Measurements from ENCODE around the gene CHST8. TPM values are rescaled to one million over a fixed set of nuclear protein-coding genes. Genes with fewer than 3 reads are reported as not detected.
"Not testable (repeated sequence)": the region's sequence is repeated elsewhere in the genome, so short reads cannot be mapped to it uniquely, and the experiment has no call there.

CHST8 gene
- total RNA-seq, 2 experiments from 2014 or later: not detected

GRCh38 chr19:33605803-33606295, 15.9 kb upstream of the CHST8 start:
- H3K27ac Mint-ChIP-seq; H3K36me3 Mint-ChIP-seq (ENCODE audit: low read depth); H3K4me3 Mint-ChIP-seq; H3K27me3 Mint-ChIP-seq; DNase-seq; H3K4me1 Mint-ChIP-seq; POLR2A ChIA-PET: not testable (repeated sequence)
- H3K9me3 Mint-ChIP-seq: peaks cover 13% of the 10 kb centered on the region
- CTCF ChIA-PET: interaction anchor here (0.7 kb wide), 1 partner anchor 182 kb away, joined by 4 read pairs; no protein-coding TSS in a partner anchor

GRCh38 chr19:33606556-33606955, 15.2 kb upstream of the CHST8 start:
- Mint-ChIP-seq H3K4me3 (no peak overlapping the region), H3K27me3 (peaks cover 3% of the 10 kb centered on the region), H3K4me1 (no peaks in the 10 kb centered on the region), H3K36me3 (ENCODE audit: low read depth) (no peaks in the 10 kb centered on the region), H3K9me3 (peaks cover 7% of the 10 kb centered on the region), H3K27ac (no peak overlapping the region)
- POLR2A ChIA-PET: no interaction called here
- CTCF ChIA-PET: no interaction called here
- no peak for DNase-seq

GRCh38 chr19:33609353-33609752, 12.4 kb upstream of the CHST8 start:
- DNase-seq: no peak
- Mint-ChIP-seq H3K27ac (no peak overlapping the region), H3K36me3 (ENCODE audit: low read depth) (no peaks in the 10 kb centered on the region), H3K27me3 (peaks cover 3% of the 10 kb centered on the region), H3K4me1 (no peaks in the 10 kb centered on the region), H3K9me3 (peaks cover 3% of the 10 kb centered on the region), H3K4me3 (no peak overlapping the region)
- CTCF ChIA-PET: no interaction called here
- POLR2A ChIA-PET: no interaction called here

- H3K27ac Mint-ChIP-seq: no peak overlapping the region
- no peaks in the 10 kb centered on the region for H3K4me1 Mint-ChIP-seq
- ChIA-PET POLR2A (no interaction called here), CTCF (no interaction called here)
- peaks cover 3% of the 10 kb centered on the region for H3K27me3 Mint-ChIP-seq
- H3K9me3 Mint-ChIP-seq: peaks cover 3% of the 10 kb centered on the region
- H3K36me3 Mint-ChIP-seq (ENCODE audit: low read depth): no peaks in the 10 kb centered on the region
- no peak for DNase-seq
- no peak overlapping the region for H3K4me3 Mint-ChIP-seq
Observed at GRCh38 chr19:33610588-33610987, 11.2 kb upstream of the CHST8 start.

GRCh38 chr19:33612928-33613619, 8.7 kb upstream of the CHST8 start:
- Mint-ChIP-seq H3K27me3 (peaks cover 3% of the 10 kb centered on the region), H3K4me3 (no peak overlapping the region), H3K9me3 (peaks cover 3% of the 10 kb centered on the region), H3K4me1 (no peaks in the 10 kb centered on the region), H3K36me3 (ENCODE audit: low read depth) (no peaks in the 10 kb centered on the region), H3K27ac (no peak overlapping the region)
- DNase-seq: no peak
- CTCF ChIA-PET: no interaction called here
- POLR2A ChIA-PET: no interaction called here

- no peaks in the 10 kb centered on the region for H3K36me3 Mint-ChIP-seq (ENCODE audit: low read depth)
- no peaks in the 10 kb centered on the region for H3K4me1 Mint-ChIP-seq
- POLR2A ChIA-PET: no interaction called here
- H3K4me3 Mint-ChIP-seq: no peak overlapping the region
- DNase-seq: no peak
- peaks cover 3% of the 10 kb centered on the region for H3K27me3 Mint-ChIP-seq
- CTCF ChIA-PET: no interaction called here
- H3K27ac Mint-ChIP-seq: no peak overlapping the region
- peaks cover 3% of the 10 kb centered on the region for H3K9me3 Mint-ChIP-seq
Observed at GRCh38 chr19:33613620-33614000, 8.1 kb upstream of the CHST8 start.

- Mint-ChIP-seq H3K27me3 (peaks cover 18% of the 10 kb centered on the region), H3K36me3 (ENCODE audit: low read depth) (no peaks in the 10 kb centered on the region), H3K27ac (no peak overlapping the region), H3K4me1 (no peaks in the 10 kb centered on the region), H3K4me3 (no peak overlapping the region), H3K9me3 (no peaks in the 10 kb centered on the region)
- POLR2A ChIA-PET: no interaction called here
- CTCF ChIA-PET: no interaction called here
- DNase-seq: no peak
Observed at GRCh38 chr19:33616346-33616745, 5.4 kb upstream of the CHST8 start.

GRCh38 chr19:33616857-33617256, 4.9 kb upstream of the CHST8 start:
- no peak overlapping the region for H3K4me3 Mint-ChIP-seq
- peaks cover 18% of the 10 kb centered on the region for H3K27me3 Mint-ChIP-seq
- no peaks in the 10 kb centered on the region for H3K36me3 Mint-ChIP-seq (ENCODE audit: low read depth)
- H3K9me3 Mint-ChIP-seq: no peaks in the 10 kb centered on the region
- ChIA-PET CTCF (no interaction called here), POLR2A (no interaction called here)
- no peak overlapping the region for H3K27ac Mint-ChIP-seq
- no peak for DNase-seq
- H3K4me1 Mint-ChIP-seq: no peaks in the 10 kb centered on the region

- H3K4me3 Mint-ChIP-seq; H3K9me3 Mint-ChIP-seq; POLR2A ChIA-PET; CTCF ChIA-PET; H3K4me1 Mint-ChIP-seq; H3K27ac Mint-ChIP-seq; DNase-seq; H3K36me3 Mint-ChIP-seq (ENCODE audit: low read depth): not testable (repeated sequence)
- H3K27me3 Mint-ChIP-seq: peaks cover 25% of the 10 kb centered on the region
Observed at GRCh38 chr19:33618363-33618762, 3.4 kb upstream of the CHST8 start.

GRCh38 chr19:33618884-33619283, 2.9 kb upstream of the CHST8 start:
- DNase-seq: no peak
- ChIA-PET POLR2A (no interaction called here), CTCF (no interaction called here)
- no peak overlapping the region for H3K27ac Mint-ChIP-seq
- H3K9me3 Mint-ChIP-seq: no peaks in the 10 kb centered on the region
- peaks cover 29% of the 10 kb centered on the region for H3K27me3 Mint-ChIP-seq
- no peaks in the 10 kb centered on the region for H3K36me3 Mint-ChIP-seq (ENCODE audit: low read depth)
- H3K4me1 Mint-ChIP-seq: no peaks in the 10 kb centered on the region
- H3K4me3 Mint-ChIP-seq: no peak overlapping the region

- CTCF ChIA-PET: no interaction called here
- H3K9me3 Mint-ChIP-seq: no peaks in the 10 kb centered on the region
Observed at GRCh38 chr19:33620611-33621010, 1.1 kb upstream of the CHST8 start.

GRCh38 chr19:33621065-33621785, 528 bp upstream of the CHST8 start:
- no peaks in the 10 kb centered on the region for H3K4me1 Mint-ChIP-seq
- H3K4me3 Mint-ChIP-seq: no peak overlapping the region
- ChIA-PET POLR2A (no interaction called here), CTCF (no interaction called here)
- no peaks in the 10 kb centered on the region for H3K36me3 Mint-ChIP-seq (ENCODE audit: low read depth)
- no peak for DNase-seq
- no peak overlapping the region for H3K27ac Mint-ChIP-seq
- H3K9me3 Mint-ChIP-seq: no peaks in the 10 kb centered on the region
- peaks cover 39% of the 10 kb centered on the region for H3K27me3 Mint-ChIP-seq

More at GRCh38 chr19:33620611-33621010, 1.1 kb upstream of the CHST8 start:
- Mint-ChIP-seq H3K27ac (no peak overlapping the region), H3K36me3 (ENCODE audit: low read depth) (no peaks in the 10 kb centered on the region), H3K4me3 (no peak overlapping the region), H3K27me3 (peaks cover 39% of the 10 kb centered on the region), H3K4me1 (no peaks in the 10 kb centered on the region)
- POLR2A ChIA-PET: no interaction called here
- DNase-seq: no peak

GRCh38 chr19:33622505-33622808, 704 bp downstream of the CHST8 start:
- DNase-seq: no peak
- no peaks in the 10 kb centered on the region for H3K9me3 Mint-ChIP-seq
- H3K27me3 Mint-ChIP-seq: peaks cover 39% of the 10 kb centered on the region
- no peak overlapping the region for H3K27ac Mint-ChIP-seq
- no peaks in the 10 kb centered on the region for H3K4me1 Mint-ChIP-seq
- POLR2A ChIA-PET: no interaction called here
- CTCF ChIA-PET: no interaction called here
- H3K4me3 Mint-ChIP-seq: no peak overlapping the region
- no peaks in the 10 kb centered on the region for H3K36me3 Mint-ChIP-seq (ENCODE audit: low read depth)
